ENCODE results near the gene CPSF6. TPM values are rescaled to one million over a fixed set of nuclear protein-coding genes. Genes with fewer than 3 reads are reported as not detected.
"Not testable (repeated sequence)": the region's sequence is repeated elsewhere in the genome, so short reads cannot be mapped to it uniquely, and the experiment has no call there.

CPSF6 gene
- total RNA-seq, 4 donors from 2014 or later: 49.1 to 75.8 (median 53.1) TPM

DNA sequence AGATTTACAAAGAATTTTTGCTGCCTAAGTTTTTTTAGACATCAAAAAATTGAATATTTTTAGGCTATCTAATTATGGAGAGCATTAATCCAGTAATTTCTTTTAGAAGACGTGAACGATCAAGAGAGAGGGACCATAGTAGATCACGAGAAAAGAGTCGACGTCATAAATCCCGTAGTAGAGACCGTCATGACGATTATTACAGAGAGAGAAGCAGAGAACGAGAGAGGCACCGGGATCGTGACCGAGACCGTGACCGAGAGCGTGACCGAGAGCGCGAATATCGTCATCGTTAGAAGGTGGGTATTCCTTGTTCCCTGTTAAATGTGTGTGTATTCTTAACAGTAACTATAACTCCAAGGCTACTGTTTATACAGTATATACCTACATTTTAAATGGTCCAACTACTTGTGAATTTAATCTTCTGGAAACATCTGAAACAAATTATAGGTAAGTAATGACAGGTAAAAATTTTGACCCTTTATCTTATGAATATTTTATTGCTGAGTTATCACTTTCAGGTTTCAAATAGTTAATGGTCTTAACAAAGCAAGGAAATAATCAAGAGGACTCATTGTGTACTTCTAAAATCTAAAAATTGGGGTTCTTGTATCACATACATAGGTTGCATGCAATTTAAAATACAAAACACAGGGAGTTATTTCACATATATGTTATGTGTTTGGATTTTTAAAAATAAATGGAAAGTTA is 23.1 kb downstream of the CPSF6 start:
- TF ChIP-seq POLR2A (IDR thresholded peaks at IDR 0.05) (no peak), CTCF (IDR thresholded peaks at IDR 0.05) (no peak)

GRCh38 chr12:69265205-69265604 is 25.8 kb downstream of the CPSF6 start:
- Histone ChIP-seq H3K36me3 (peaks cover 12 to 23% of the 10 kb centered on the region in 2 donors), H3K27ac (no peak overlapping the region), H3K4me1 (no peaks in the 10 kb centered on the region), H3K9me3 (no peaks in the 10 kb centered on the region), H3K27me3 (no peaks in the 10 kb centered on the region), H3K4me3 (replicated peaks in 1 of 3) (no peak overlapping the region)
- 93 to 95% methylated on average over 3 of the region's 3 CpGs for whole genome bisulfite sequencing, 2 donors
- intact Hi-C loops (cut with DNase I): no loop called here
- TF ChIP-seq CTCF (IDR thresholded peaks at IDR 0.05) (no peak), POLR2A (IDR thresholded peaks at IDR 0.05) (no peak)
- DNase-seq: no peak

More for the DNA sequence above, 23.1 kb downstream of the CPSF6 start:
- Histone ChIP-seq H3K4me3 (replicated peaks in 1 of 3) (no peak overlapping the region), H3K27me3 (no peaks in the 10 kb centered on the region), H3K9me3 (no peaks in the 10 kb centered on the region), H3K4me1 (no peaks in the 10 kb centered on the region), H3K27ac (no peak overlapping the region), H3K36me3 (peaks cover 37 to 47% of the 10 kb centered on the region in 2 donors)
- intact Hi-C loops (cut with DNase I): no loop called here
- DNase-seq: no peak
- 94 to 97% methylated on average over 20 of the region's 20 CpGs for WGBS, 2 donors

DNA sequence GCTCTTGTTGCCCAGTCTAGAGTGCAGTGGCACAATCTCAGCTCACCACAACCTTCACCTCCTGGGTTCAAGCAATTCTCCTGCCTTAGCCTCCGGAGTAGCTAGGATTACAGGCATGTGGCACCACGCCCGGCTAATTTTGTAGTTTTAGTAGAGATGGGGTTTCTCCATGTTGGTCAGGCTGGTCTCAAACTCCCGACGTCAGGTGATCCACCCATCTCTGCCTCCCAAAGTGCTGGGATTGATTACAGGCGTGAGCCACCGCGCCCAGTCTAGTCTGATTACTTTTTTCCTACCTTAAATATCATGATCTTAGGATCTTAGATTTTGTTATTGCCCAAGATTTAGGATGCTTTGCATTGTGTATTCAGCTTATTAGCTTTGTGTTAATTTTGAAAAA is 26.3 kb downstream of the CPSF6 start:
- H3K27ac ChIP-seq; H3K27me3 ChIP-seq; H3K9me3 ChIP-seq; H3K4me1 ChIP-seq; intact Hi-C loops (cut with DNase I); DNase-seq; H3K4me3 ChIP-seq (replicated peaks in 1 of 3): not testable (repeated sequence)
- H3K36me3 ChIP-seq: peaks cover 7 to 18% of the 10 kb centered on the region in 2 donors
- 89 to 90% methylated on average over 8 of the region's 8 CpGs for WGBS, 2 donors

DNA sequence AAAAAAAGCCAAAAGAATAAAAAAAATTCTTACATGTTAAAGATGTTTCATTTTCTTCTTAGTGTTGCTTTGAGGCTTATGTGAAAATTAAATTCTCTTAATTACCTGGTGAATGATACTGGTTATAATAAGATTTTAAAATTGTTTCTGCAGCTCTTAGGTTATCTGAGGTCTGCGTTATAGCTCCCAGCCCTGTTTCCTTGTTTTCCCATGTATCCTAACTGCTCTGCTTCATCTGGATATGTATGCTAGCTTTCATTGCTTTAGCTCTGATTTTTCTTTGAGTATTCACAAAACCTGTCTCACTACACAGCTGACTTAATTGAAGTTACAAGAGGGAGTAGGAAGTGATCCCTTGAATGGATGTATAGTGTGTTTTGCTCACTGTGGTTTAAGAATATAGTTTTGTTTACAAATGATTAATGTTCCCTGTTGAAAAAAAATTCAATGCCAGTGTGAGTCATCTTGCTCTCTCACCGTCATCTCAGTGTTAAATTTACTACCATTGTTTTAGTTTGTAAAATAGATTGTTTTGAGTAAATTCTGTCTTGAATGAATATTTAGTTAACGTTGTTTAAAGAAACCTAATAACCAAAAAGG is 26.8 kb downstream of the CPSF6 start:
- H3K4me1 ChIP-seq: no peaks in the 10 kb centered on the region
- H3K27ac ChIP-seq: no peak overlapping the region
- no peak overlapping the region for H3K4me3 ChIP-seq (replicated peaks in 1 of 3)
- intact Hi-C loops (cut with DNase I): no loop called here
- no peaks in the 10 kb centered on the region for H3K9me3 ChIP-seq
- H3K36me3 ChIP-seq: peaks cover 2 to 17% of the 10 kb centered on the region in 2 donors
- no peak for DNase-seq
- 85 to 90% methylated on average over 3 of the region's 3 CpGs for WGBS, 2 donors
- no peaks in the 10 kb centered on the region for H3K27me3 ChIP-seq
- TF ChIP-seq POLR2A (IDR thresholded peaks at IDR 0.05) (no peak), CTCF (IDR thresholded peaks at IDR 0.05) (no peak)

DNA sequence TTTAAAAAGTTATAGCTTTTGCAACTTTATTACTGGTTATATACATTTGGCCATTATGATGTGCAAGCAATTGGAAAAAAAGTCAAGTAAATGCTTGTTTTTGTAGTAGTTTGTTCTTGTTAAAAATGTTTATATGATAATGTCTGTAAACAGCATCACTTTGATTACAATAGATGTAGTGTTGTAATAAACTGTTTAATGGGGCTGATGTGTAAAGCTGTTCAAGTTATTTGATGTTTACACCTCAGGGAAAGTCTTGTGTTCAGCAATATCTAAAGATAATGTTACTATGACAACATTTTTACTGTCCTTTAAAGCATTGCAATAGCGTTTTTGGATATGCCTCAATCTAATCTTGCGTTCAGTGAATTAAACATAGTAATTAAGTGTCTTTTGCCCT is 30.4 kb downstream of the CPSF6 start:
- Histone ChIP-seq H3K4me1 (no peaks in the 10 kb centered on the region), H3K36me3 (no peaks in the 10 kb centered on the region), H3K9me3 (no peaks in the 10 kb centered on the region), H3K27me3 (no peaks in the 10 kb centered on the region), H3K4me3 (replicated peaks in 1 of 3) (no peak overlapping the region), H3K27ac (no peak overlapping the region)
- no peak for TF ChIP-seq POLR2A (IDR thresholded peaks at IDR 0.05)
- TF ChIP-seq CTCF (IDR thresholded peaks at IDR 0.05): no peak
- WGBS, 2 donors: 91 to 96% methylated on average over 2 of the region's 2 CpGs
- no peak for DNase-seq
- intact Hi-C loops (cut with DNase I): no loop called here
